Endometrium (tissue), 2 donors: ENCODE results near the gene HIGD1C.
A peak's percentile ranks its signal among the peaks of the same experiment; 100 is the strongest.
"Not testable (repeated sequence)": the region's sequence is repeated elsewhere in the genome, so short reads cannot be mapped to it uniquely, and the experiment has no call there.

Source experiments
- FAIRE-seq: peaks from 2 replicates; lab custom pipeline; 2012; peaks lifted over from hg19 to GRCh38; lab: Jason Lieb, UNC
- donor health status: control.
- donor health status: control.

HIGD1C gene

DNA sequence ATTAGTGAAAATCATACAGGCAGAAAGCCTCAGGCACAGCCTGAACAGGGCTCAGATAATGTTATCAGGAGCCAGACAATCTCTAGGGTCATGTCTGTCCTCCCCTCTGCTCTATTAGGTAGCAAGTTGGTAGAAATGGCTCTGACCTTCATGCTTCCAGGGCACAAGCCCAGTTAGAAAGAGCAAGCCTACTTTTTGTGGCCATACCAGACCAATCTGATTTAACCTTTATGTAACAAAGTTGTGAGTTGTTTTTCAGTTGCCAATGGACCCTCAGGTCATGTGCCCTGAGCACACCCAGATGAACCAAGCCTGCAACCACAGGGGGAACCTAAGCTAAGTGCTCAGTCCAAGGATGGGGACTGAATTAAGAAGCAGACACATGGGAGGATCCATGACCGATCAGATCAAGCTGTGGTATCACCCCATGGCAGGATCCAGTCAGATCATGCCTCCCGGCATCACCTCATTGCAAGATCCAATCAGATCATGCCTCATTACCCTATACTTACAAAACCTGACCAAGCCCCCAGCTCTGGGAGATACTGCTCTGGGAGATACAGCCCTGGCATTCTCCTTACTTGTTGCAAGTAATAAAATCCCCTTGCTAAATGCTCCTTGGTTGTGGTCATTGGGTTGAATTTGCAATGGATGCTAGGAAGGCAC is 18.8 kb upstream of the HIGD1C start:
- no peak for FAIRE-seq

DNA sequence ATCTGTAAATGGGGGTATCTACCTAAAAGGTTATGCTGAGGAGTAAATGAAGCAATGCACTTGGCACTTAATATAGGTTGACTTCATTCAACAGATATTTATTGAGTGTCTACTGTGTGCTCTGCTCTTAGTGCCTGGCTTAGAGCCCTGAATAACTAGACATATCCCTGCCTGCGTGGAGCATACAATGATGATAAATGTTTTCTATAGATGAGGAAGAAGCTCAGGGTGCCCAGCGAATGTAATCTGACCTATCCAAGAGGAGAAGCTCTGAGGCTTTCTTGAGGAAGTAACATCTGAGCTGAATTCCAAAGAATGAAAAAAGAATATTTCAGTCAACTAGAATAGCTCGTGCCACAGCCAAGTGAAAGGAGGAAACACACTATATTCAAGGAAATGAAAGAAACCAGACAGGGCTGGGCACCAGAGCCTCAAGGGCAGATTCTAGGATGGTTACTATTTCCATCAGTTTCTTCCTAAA is 17.9 kb upstream of the HIGD1C start:
- no peak for FAIRE-seq

DNA sequence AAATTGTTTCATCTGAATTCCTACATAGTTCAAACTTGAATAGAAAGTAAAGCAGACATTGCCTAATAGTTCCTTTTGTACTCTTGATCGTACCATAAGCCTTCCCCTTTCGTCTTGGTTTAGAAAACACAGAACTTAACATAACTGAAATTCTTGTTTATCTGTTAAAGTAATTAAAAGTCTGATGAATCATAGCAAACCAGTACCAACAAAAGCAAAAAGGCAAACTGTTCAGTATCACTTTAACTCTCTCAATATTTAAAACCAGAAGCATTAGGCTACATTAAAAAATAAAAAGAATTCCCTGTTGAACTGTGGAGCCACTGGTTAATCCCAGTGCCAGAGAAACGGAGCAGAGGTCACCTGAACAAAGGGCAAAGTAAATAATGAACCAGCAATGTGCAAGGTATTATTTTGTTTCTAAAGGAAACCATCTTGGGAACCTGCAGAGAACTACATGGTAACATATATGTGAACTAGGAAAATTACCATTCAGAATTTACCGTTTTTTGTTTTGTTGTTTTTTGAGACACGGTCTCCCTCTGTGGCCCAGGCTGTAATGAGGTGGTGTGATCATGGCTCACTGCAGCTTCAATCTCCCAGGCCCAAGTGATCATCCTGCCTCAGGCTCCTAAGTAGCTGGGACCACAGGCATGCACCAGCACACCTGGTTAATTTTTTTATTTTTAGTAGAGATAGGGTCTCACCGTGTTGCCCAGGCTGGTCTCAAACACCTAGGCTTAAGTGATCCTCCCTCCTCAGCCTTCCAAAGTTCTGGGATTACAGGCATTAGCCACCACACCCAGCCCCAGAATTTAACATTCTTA is 17.1 kb upstream of the HIGD1C start:
- FAIRE-seq = peak; percentile 79

DNA sequence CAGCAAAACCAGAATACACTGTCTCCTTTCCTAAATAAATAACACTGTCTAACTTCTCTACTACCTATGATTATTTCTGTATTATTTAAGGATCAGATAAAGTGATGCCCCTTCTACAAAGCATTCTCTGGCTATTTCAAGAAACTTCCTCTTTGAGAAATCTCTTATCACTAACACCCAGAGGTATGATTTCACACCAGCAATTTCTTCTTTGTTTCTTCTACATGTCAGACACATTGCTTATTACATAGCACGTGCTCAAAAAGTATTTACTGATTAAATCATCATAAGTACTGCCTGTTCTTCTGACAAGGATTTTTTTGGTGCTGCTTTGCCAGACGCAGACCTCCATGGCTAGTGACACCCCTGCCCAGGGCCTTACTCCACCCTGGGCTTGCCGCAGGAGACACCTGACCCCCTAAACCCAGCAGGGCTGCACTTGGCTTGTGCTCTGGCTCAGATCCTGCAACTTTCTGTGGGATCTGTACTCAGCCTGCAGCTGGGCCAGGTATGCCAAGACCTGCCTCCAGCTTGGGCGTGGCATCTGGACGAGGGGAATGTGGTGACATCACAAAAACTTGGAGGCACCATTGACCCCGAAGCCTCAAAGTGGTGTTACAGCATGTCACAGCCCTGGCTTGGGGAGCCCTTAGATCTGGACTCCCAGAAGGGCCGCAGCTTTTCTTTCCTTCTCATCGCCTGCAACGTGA is 15.4 kb upstream of the HIGD1C start:
- no peak for FAIRE-seq

DNA sequence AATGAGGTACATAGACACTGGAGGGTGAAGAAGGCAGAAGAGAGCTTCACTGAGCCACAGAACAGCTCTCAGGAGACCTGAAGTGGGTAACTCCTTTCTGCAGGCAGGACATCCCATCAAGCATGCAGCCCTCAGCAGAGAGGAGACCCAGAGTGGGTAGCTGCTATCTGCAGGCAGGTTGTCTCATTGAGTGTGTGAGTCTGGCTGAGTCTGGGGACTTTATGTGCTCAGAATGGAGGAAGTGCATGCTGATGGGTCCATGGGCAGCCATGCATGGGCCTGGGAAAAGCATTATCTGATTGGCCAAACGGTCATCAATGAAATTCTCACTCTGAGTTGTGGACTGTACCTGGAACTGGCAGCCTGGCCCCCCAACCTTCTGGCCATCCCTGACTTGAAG is 14.7 kb upstream of the HIGD1C start:
- no peak for FAIRE-seq

DNA sequence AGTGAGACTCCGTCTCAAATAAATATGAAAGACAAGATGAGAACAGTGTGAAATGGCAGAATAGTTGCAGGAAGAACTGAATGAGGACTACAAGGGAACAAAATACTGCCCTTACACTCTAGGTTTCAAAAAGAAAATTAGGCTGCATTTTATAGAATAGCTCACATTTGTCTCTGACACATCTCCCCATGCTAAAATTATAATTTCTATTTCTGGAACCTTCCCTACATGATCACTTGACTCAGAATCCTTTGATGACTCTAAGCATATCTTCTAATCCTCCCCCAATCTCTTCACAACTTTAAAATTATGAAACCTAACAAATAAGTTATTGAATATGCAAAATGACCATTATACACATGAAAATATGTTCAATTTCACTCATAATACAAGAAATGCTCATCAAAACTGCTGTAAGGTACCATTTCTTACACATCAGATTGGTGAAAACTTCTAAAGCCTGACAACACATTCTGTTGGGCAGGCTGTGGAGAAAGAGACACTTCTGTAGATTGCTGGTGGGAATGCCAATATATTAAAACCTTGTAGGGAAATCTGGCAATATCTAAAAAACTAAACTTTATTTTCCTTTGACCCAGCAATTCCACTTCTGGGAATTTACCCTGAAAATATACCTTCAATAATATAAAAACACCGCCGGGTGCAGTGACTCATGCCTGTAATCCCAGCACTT is 4.3 kb upstream of the HIGD1C start:
- no peak for FAIRE-seq

DNA sequence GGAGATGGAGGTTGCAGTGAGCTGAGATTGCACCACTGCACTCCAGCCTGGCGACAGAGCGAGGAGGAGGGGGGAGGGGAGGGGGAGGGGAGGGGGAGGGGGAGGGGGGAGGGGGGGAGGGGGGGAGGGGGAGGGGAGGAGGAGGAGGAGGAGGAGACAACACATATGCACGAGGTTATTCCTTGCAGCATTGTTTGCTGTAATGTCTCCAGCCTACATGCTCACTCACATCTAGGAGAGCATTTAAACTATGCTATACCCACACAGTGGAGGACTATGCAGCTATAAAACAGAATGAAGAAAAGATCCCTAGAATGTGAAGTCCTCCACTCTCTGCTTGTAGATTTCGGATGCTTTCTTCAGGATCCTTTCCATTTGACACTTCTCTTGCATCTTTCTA is 3.5 kb upstream of the HIGD1C start:
- no peak for FAIRE-seq

DNA sequence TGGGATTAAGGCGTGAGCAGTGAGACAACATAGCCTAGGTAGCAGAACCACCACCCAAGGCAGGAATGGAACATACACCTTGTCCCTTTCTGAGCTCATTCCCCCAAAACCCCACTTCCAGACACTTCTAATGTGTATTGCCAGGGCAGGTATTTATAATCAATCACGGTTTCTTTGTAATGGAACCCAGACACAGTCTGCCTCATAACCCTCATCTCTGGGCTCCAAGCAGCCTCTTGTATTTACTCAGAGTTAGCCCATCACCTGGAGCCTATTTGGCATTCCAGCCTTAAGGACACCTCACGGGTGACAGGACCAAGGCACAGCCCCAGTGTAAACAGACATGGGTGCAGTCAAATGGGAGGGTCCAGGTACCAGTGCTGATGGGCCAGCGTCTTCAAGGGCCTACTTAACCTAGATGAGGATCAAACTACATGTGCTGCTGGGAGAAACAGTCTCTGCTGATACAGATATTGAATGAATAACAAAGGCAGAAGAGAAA is 2.5 kb upstream of the HIGD1C start:
- FAIRE-seq = no peak

DNA sequence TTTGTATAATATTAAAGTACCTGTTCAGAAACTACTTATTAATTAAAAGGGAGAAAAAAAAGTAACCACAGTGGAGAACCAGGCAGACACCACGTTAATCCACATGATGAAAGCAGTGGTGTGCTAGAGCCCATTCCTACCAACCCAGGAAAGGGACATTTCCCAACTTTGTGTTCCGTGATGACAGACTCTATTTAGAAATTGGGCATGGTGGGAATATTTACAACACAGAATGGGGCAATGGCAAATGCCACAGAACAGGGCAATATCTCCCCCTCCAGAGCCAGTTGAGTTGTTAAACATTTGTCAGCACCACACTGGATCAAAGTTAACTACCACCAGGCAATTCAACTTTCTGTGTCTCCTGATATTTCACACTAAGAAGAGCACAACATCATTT is 1.2 kb upstream of the HIGD1C start:
- no peak for FAIRE-seq

DNA sequence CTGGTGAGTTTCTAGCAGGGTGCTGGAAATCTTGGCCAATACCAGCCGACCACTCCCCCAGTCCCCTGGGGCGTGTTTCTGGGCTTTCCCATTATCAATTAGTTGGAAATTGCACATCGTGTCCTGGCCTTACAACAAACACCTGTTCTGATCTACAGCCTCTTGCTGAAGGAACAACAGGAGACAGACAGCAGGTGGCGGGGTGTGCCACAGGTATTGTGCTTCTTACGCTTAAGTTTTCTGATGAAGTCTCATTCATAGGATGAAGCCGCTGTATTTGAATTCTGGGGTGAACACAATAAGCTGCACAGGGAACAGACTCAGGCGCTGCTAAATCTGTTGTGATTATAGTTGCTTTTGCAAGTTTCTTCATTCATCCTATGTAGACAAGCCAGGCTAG is 703 bp downstream of the HIGD1C start:
- no peak for FAIRE-seq

DNA sequence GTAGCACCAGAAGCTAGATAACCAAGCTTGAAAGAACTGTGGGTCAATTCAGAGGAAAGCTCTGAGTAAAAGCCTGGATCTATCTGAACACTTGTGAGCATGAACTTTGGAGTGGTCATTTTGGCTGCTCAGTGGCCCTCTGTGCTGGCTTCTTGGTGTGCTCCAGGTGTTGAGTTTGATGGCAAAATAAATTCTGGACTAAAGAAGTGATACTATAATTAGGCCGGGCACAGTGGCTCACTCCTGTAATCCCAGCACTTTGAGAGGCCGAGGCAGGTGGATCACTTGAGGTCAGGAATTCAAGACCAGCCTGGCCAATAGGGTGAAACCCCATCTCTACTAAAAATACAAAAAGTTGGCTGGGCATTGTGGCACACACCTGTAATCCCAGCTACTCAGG is 2.4 kb downstream of the HIGD1C start:
- not testable (repeated sequence) for FAIRE-seq

DNA sequence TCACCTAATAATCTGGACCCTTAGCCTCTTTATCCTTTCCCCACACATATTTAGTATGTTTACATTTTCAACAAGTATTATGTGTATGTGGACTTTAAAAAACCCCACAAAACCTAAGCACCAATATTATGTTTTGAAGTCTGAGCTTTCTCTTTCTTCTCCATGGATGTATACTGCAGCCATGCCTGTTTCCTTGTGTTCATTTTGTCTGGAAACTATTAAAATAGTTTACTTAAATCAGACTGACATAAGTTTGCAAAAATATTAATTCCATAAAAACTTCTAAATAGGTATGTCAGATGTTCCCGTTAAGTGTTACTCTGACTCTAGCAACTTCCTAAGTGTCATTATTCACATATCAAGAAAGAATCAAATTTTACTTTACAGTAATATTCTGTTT is 2.9 kb downstream of the HIGD1C start:
- no peak for FAIRE-seq

DNA sequence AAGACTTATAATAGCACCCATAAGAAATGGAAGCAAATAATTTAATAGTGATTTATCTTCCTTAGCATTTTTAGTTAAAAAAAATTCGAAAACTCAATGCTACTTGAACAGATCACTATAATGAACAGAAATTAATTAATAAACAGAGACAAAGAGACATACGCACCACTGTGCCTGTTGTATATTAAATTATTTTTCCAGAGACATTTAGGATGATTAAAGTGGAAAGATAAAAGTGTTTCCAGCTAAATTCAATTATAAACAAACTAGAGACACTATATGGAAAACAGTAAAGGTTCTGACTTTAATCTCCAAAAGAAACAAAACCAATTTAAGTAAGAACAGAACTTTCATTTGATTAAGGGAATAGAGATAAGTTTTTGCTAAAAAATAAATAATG is 3.4 kb downstream of the HIGD1C start:
- FAIRE-seq = no peak

DNA sequence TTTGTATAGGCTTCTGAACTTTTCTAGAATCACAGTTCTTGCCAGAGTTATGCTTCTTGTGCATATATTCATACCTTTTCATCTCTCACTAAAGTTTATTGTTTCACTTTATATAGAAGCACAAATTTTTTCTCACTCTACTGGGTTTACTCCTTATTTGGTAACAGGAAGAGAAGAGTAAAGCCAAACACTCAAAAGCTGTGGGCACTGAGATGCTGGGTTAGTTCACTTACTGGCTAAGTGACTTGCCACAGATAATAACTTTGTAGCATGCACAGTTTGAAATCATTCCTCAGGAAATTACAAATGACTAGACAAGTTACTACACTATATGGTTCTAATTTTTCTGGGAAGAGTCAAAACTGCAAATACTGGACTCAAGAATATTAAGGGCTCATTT is 7.8 kb downstream of the HIGD1C start:
- FAIRE-seq = no peak

DNA sequence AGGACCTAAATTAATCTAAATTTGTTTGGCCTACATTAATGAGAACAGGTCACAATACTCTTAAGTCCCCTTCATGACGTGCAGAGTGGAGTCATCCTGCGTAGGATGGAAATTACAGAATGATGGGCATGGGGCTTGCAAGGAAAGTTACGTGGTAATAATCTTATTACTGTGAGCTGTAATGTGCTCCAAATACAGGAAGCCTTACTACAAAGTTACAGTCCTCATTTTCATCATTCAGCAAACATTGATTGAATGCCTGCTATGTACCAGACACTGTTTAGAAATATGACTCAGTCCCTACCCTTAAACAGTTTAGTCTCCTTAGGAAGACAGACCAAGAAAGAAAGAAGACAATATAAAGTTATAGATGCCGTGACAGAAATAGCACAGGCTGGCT is 9.4 kb downstream of the HIGD1C start:
- FAIRE-seq = no peak

DNA sequence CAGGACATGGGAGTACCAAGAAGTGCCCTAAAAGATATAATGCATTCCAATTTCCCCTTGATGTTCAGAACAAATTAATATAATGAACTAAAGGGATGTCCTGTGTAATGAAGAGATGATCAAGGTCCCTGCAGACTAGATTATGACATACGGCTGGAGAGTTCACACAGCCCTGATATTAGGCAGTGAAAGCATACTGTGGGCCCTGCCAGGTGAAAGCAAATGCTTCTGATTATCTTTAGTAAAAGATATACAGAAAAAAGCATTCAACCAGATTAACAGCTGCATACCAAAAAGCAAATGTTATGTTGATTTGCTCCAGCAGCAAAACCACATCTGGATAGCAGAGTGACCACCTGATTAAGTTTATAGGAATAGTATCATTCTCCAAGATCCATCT is 12.1 kb downstream of the HIGD1C start:
- FAIRE-seq = no peak

DNA sequence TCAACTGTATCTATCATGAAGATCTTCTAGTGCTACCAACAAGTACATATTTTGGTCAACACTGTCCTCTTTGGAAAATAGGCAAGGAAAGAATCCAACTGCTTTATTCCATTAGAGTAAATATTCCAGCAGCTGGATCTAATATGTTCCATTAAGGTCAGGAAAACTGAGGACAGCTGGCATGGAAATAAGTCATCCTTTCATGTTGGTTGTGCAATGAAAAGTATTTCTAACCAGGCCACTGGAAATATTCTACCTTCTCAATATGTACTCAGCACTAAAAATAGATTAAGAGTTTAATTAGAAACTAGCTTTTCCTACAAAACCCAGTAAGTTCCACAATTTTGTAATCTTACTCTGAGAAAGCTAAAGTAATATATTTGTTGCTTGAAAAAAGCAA is 19.6 kb downstream of the HIGD1C start:
- FAIRE-seq = no peak

DNA sequence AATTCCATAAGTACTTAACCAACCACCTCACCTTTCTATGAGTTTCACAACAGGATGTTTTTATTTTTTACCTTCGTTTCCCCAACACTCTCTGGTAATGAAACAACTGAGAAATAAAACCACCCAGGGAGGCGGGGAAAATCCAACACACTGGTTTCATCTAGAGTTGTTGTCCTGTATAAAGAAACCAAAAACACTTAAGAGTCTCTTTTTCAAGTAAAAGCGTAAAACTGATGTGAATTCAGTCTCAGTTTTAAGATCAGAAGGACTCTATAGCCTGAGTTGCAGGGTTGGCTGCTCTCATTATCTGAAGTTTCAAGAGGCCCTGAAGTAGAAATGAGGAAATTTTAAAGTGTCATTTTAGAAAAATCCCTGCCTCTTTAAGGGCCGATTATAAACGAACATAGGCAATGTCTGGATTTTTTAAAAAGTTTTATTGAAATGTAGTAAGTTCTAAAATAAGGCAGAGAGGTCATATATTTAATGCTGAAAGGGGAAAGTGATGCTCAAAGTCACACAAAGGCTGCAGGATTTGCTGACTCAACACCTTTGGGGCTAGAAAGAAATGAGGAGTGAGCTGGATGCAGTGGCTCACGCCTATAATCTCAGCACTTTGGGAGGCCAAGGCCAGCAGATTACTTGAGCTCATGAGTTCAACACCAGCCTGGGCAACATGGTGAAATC is 27.2 kb downstream of the HIGD1C start:
- no peak for FAIRE-seq

DNA sequence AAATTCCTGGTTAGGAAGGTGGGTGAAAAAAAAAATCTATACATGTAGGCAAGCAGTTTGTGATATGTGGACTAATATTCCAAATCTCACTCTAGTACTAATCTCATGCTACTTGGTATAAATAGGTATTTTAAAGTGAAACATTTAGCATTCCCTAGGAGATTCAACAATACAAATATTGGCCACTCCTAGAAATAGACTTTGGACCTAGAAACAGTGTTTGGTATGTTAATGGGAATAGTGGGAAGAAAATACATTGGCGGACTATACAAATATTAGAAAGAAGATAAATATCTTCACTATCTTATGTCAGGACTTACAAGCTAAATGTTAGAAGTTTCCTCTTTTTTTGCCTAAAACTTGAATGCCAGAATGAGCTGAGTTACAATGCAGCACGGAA is 28.2 kb downstream of the HIGD1C start:
- no peak for FAIRE-seq

DNA sequence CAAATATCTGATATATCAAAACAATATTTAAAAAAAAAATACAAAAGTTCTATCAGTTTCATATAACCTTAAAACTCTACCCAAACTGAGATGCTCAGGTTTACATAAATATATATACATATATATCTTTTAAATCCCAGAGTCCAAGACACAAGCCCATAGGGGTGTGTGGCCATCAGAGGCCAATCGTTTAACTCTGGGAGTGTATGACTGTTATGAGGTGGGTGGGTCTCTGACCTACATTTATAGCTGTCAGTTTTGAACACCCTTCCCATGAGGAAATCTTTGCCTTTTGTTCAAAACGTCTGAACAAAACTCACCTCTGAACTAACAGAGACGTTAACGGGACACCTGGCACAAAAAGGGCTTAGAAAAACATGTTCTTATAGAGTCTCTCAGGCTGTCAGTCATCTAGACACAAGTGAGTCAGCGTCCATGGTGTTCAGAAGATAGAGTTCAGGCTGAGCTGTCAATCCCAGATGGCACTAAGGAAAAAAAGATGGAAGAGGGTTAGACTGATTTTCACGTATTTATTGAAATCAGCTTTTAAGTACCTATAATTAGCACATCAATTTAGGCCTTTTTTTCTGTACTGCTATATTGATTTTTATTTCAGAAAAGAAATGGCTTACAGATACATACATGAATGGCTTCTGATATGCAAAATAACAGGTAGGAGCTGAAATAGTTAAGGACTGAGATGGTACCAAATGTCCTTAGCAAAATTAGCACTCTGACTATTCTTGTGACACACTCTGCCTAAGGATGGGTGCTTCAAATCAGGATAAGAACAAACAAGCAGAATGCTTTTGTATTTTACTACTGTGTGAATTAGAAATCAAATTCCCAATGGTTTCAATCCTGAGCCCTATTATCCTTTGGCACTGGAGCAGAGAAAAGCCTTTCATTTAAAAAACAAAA is 29.2 kb downstream of the HIGD1C start:
- FAIRE-seq = no peak
